Testis (tissue), 3 donors: Measurements from ENCODE around the gene RPTOR. TPM values are rescaled to one million over a fixed set of nuclear protein-coding genes. Genes with fewer than 3 reads are reported as not detected.
"Not testable (repeated sequence)": the region's sequence is repeated elsewhere in the genome, so short reads cannot be mapped to it uniquely, and the experiment has no call there.

Source experiments
- DNase-seq: peaks from one replicate; pipeline ENCODE4 v3.0.0-alpha.2; 2019
- H3K27ac ChIP-seq, 2 donors: fragments of 200-600 bp; sonication (generic); one replicate each; pipeline ENCODE4 v1.5.1; 2019
- H3K27me3 ChIP-seq: fragments of 200-600 bp; sonication (generic); one replicate; pipeline ENCODE4 v1.5.1; 2019
- H3K36me3 ChIP-seq: fragments of 200-600 bp; sonication (generic); one replicate; pipeline ENCODE4 v1.5.1; 2017; ENCODE audit warnings: low read depth; ENCODE audit errors: missing control alignments
- H3K4me1 ChIP-seq: fragments of 200-600 bp; sonication (generic); one replicate; pipeline ENCODE4 v1.5.1; 2019
- H3K4me3 ChIP-seq, 2 donors: fragments of 200-600 bp; sonication (generic); one replicate each; pipeline ENCODE4 v1.5.1; 2017 to 2019
- H3K9me3 ChIP-seq: fragments of 200-600 bp; sonication (generic); one replicate; pipeline ENCODE4 v1.5.1; 2017
- POLR2A ChIP-seq: fragments of 450-650 bp; IDR thresholded peaks from one replicate; pipeline ENCODE4 v1.6.1; 2017; ENCODE audit warnings: antibody characterized with exemption, mild to moderate bottlenecking, moderate library complexity
- WGBS, 2 donors: methylation state at CpG; one replicate each; pipeline ENCODE4 v1.1.5; 2018; 5-methylcytosine and 5-hydroxymethylcytosine counted together
- intact Hi-C: fragments of 100-400 bp; cut with DNase I; formaldehyde crosslinking; loops from one replicate; pipeline ENCODE4 v1.15.1; 2023; ENCODE audit warnings: low total_unique reads
- polyA plus RNA-seq: library from polyadenylated mRNA; stranded (reverse); fragments of 350-450 nt; fragmentation: Illumina TruSeq; extraction: RNeasy Lipid Tissue Mini Kit (QIAGEN cat#74804); gene quantifications from one replicate; pipeline ENCODE4 v1.2.3, GENCODE V29; 2014; ENCODE audit warnings: low read depth, low replicate concordance; ENCODE audit not compliant: insufficient read depth
- total RNA-seq, 2 donors: library from RNA; depleted of rRNA; stranded (reverse); fragments of >200 nt; gene quantifications; one replicate each; pipeline ENCODE4 v1.2.3, GENCODE V29; 2016
- TF ChIP-seq, protein P1 (sequence below), 3 experiments: fragments of 450-650 bp in 2 of 3; fragments of 200-600 bp in 1 of 3; sonication (generic) in 1 of 3; IDR thresholded peaks; one replicate each; pipeline ENCODE4 v1.5.1; 2016 to 2019; ENCODE audit warnings: antibody characterized with exemption in 3 of 3, mild to moderate bottlenecking in 2 of 3, moderate library complexity in 1 of 3

RPTOR gene
- total and polyA plus RNA-seq, 3 donors from 2014 or later, result 21.8 to 68.3 (median 56.6) TPM

DNA sequence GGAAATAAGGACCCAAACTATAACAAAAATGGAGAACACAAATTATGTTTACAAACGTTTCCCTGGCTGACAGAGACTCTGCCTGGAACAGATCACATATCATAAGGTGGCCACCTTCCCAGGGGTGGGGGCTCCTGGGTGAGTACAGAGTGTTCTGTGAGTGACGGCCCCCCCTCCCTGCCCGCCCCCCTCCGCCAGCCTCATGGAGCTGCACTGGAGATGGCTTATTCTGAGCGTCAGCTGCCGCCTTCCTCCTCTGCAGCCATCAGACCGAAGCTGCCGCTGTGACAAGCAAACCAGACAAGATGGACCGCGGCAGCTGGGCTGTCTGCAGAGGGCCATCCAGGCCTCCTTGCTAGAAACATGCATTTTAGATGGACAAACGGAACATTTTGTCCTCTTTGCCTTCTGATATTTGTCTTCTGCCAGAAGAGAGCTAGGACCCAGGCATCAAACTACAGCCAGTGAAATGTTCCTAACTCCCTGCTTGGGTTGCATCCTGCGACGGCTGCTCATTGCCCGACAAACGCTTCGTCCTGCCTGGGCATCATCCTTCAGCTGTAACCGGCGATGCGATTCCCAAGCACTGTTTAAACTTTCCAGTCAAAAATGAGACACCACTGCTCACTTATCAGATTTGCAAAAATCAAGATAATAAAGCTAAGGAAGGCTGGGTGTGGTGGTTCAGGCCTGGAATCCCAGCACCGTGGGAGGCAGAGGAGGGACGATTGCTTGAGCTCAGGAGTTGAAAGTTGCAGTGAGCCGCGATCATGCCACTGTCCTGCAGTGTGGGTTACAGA lies 15.3 kb upstream of the RPTOR start:
- peak; percentile 63 for DNase-seq
- H3K9me3 ChIP-seq, result no peaks in the 10 kb centered on the region
- TF ChIP-seq POLR2A, result no peak
- TF ChIP-seq, protein P1, sequence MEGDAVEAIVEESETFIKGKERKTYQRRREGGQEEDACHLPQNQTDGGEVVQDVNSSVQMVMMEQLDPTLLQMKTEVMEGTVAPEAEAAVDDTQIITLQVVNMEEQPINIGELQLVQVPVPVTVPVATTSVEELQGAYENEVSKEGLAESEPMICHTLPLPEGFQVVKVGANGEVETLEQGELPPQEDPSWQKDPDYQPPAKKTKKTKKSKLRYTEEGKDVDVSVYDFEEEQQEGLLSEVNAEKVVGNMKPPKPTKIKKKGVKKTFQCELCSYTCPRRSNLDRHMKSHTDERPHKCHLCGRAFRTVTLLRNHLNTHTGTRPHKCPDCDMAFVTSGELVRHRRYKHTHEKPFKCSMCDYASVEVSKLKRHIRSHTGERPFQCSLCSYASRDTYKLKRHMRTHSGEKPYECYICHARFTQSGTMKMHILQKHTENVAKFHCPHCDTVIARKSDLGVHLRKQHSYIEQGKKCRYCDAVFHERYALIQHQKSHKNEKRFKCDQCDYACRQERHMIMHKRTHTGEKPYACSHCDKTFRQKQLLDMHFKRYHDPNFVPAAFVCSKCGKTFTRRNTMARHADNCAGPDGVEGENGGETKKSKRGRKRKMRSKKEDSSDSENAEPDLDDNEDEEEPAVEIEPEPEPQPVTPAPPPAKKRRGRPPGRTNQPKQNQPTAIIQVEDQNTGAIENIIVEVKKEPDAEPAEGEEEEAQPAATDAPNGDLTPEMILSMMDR (IDR thresholded peaks at IDR 0.05), result no peak
- intact Hi-C loops, result no loop called here
- 43 to 52% methylated on average over 15 to 23 of the region's 23 CpGs for WGBS, 2 donors
- H3K4me1 ChIP-seq, result peaks cover 15% of the 10 kb centered on the region
- H3K27ac ChIP-seq, result peak overlapping the region in 1 of 2 donors; percentile 64
- H3K27me3 ChIP-seq, result no peaks in the 10 kb centered on the region
- H3K4me3 ChIP-seq, result no peak overlapping the region
- no peaks in the 10 kb centered on the region for H3K36me3 ChIP-seq

DNA sequence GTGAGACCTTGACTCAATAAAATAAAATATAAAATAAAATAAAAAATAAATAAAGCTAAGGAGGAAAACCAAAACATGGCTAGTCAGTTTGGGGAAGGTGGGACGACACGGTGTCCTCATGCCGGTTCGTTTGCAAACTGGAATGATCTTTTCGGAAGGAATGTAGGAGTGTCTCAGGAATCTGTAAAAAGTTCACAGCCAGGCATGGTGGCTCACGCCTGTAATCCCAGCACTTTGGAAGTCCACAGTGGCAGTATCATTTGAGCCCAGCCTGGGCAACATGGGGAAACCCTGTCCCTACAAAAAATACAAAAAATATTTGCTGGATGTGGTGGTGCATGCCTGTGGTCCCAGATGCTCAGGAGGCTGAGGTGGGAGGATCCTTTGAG lies 14.7 kb upstream of the RPTOR start:
- Histone ChIP-seq H3K27ac (no peak overlapping the region), H3K4me1 (peaks cover 10% of the 10 kb centered on the region), H3K4me3 (no peak overlapping the region), H3K36me3 (no peaks in the 10 kb centered on the region), H3K9me3 (no peaks in the 10 kb centered on the region), H3K27me3 (no peaks in the 10 kb centered on the region)
- intact Hi-C loops, result no loop called here
- 45 to 51% methylated on average over 6 of the region's 6 CpGs for WGBS, 2 donors
- TF ChIP-seq POLR2A, result no peak
- TF ChIP-seq, protein P1 (IDR thresholded peaks at IDR 0.05), result no peak
- DNase-seq, result no peak

DNA sequence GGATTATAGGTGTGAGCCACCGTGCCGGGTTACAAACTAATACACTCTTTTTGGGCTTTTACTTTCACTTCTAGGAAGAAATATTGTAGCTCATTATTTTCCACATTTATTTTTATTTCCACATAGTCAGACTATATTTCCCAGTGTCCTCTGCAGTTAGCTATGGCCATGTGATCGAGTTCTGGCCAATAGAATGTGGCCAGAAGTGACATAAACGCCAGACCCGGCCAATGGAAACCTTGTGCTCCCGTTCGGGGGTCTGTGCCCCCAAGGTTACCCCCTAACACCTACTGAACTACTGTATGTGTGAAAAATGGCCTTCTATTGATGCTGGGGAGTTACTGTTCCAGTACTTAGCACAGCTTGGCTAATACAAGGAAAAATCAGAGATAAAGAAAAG lies 13.2 kb upstream of the RPTOR start:
- Histone ChIP-seq H3K4me3 (no peak overlapping the region), H3K4me1 (peaks cover 10% of the 10 kb centered on the region)

DNA sequence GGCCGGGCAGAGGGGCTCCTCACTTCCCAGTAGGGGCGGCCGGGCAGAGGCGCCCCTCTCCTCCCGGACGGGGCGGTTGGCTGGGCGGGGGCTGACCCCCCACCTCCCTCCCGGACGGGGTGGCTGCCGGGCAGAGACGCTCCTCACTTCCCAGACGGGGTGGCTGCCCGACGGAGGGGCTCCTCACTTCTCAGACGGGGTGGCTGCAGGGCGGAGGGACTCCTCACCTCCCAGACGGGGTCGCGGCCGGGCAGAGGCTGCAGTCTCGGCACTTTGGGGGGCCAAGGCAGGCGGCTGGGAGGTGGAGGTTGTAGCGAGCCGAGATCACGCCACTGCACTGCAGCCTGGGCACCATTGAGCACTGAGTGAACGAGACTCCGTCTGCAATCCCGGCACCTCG lies 7.3 kb upstream of the RPTOR start:
- H3K4me3 ChIP-seq, H3K27ac ChIP-seq, H3K4me1 ChIP-seq, H3K36me3 ChIP-seq, H3K9me3 ChIP-seq, DNase-seq, intact Hi-C loops, H3K27me3 ChIP-seq: not testable (repeated sequence)
- WGBS, 2 donors, result 85 to 90% methylated on average over 2 to 19 of the region's 30 CpGs

More for the DNA sequence above, 13.2 kb upstream of the RPTOR start:
- intact Hi-C loops, result no loop called here
- no peak for DNase-seq
- Histone ChIP-seq H3K36me3 (no peaks in the 10 kb centered on the region), H3K27me3 (no peaks in the 10 kb centered on the region), H3K27ac (no peak overlapping the region), H3K9me3 (no peaks in the 10 kb centered on the region)
- no peak for TF ChIP-seq POLR2A
- TF ChIP-seq, protein P1 (IDR thresholded peaks at IDR 0.05), result no peak
- 79 to 83% methylated on average over 7 of the region's 7 CpGs for WGBS, 2 donors

DNA sequence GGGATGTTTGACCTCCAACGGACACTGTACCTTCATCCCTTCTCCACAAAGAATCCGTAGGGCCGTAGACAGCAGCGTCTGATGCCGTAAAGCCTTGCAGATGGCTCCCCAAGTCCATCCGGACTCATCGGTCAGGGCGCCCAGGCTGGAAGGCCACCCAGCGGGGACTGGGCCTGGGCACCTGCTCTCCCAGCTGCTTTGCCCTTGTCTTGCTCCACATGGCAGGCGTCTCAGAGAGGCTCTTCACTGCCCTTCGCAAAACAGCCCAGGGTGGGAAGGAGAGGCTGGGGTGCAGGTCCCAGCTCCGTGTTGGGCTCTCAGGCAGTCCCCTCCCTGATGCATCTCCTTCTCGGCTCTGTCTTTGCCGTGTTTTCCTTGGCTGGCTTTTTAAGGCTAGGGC lies 6.2 kb upstream of the RPTOR start:
- WGBS, 2 donors, result 68 to 79% methylated on average over 13 to 14 of the region's 14 CpGs
- Histone ChIP-seq H3K4me1 (no peaks in the 10 kb centered on the region), H3K36me3 (no peaks in the 10 kb centered on the region), H3K9me3 (no peaks in the 10 kb centered on the region), H3K27me3 (no peaks in the 10 kb centered on the region), H3K4me3 (no peak overlapping the region), H3K27ac (no peak overlapping the region)
- intact Hi-C loops, result no loop called here
- no peak for DNase-seq
- TF ChIP-seq POLR2A, result no peak
- TF ChIP-seq, protein P1 (IDR thresholded peaks at IDR 0.05), result no peak
